Natural killer cell (primary cell): ENCODE data around the gene BRME1. TPM values are rescaled to one million over a fixed set of nuclear protein-coding genes. Genes with fewer than 3 reads are reported as not detected.

Experiments used
- ATAC-seq, 3 donors: fragments of 150-1000 bp in 2 of 3; fragments of 200-7000 bp in 1 of 3; cut with Tn5 transposase; 1 replicate in 1 of 3; 2 replicates in 2 of 3; pipeline ENCODE4 v1.10.0; 2021; ENCODE audit warnings: mild to moderate bottlenecking in 2 of 3, moderate library complexity in 2 of 3
- DNase-seq, 2 donors: peaks; one replicate each; pipeline versions ENCODE4 v3.0.0 to v3.0.0-alpha.2; 2013 to 2021; ENCODE audit warnings: mixed read lengths in 1 of 2
- H3K27ac ChIP-seq: one replicate; pipeline ENCODE4 v1.5.1; 2013; ENCODE audit warnings: mild to moderate bottlenecking, low read length
- H3K27me3 ChIP-seq: one replicate; pipeline ENCODE4 v1.6.1; 2013; ENCODE audit warnings: low read length; ENCODE audit not compliant: control insufficient read depth, insufficient read depth
- H3K36me3 ChIP-seq: one replicate; pipeline ENCODE4 v1.6.1; 2013; ENCODE audit warnings: low read length; ENCODE audit not compliant: control insufficient read depth, insufficient read depth
- H3K4me1 ChIP-seq: one replicate; pipeline ENCODE4 v1.6.1; 2013; ENCODE audit warnings: low read length; ENCODE audit not compliant: control insufficient read depth, insufficient read depth
- H3K4me3 ChIP-seq: one replicate; pipeline ENCODE4 v1.5.1; 2013; ENCODE audit warnings: low read length
- H3K9me3 ChIP-seq: one replicate; pipeline ENCODE4 v1.6.1; 2013; ENCODE audit warnings: low read length; ENCODE audit not compliant: control insufficient read depth, insufficient read depth
- H3K27ac Mint-ChIP-seq, 2 donors: one replicate each; pipeline ENCODE4 v1.8.0; 2022; ENCODE audit warnings: mild to moderate bottlenecking in 2 of 2, mixed read lengths in 2 of 2, moderate library complexity in 1 of 2
- H3K27me3 Mint-ChIP-seq, 2 donors: one replicate each; pipeline ENCODE4 v1.8.0; 2022; ENCODE audit warnings: low read depth in 2 of 2, mixed read lengths in 2 of 2
- H3K36me3 Mint-ChIP-seq: one replicate; pipeline ENCODE4 v1.8.0; 2022; ENCODE audit warnings: mixed read lengths
- H3K4me1 Mint-ChIP-seq, 2 donors: one replicate each; pipeline ENCODE4 v1.8.0; 2022; ENCODE audit warnings: mixed read lengths in 2 of 2
- H3K4me3 Mint-ChIP-seq: one replicate; pipeline ENCODE4 v1.8.0; 2022; ENCODE audit warnings: mild to moderate bottlenecking, moderate library complexity, mixed read lengths
- H3K9me3 Mint-ChIP-seq, 2 donors: one replicate each; pipeline ENCODE4 v1.8.0; 2022; ENCODE audit warnings: mixed read lengths in 2 of 2
- WGBS: methylation state at CpG from one replicate; pipeline ENCODE4 v1.1.7; 2013; ENCODE audit warnings: missing lambda C conversion rate; ENCODE audit not compliant: insufficient coverage; 5-methylcytosine and 5-hydroxymethylcytosine counted together
- intact Hi-C: fragments of 100-400 bp; cut with micrococcal nuclease; formaldehyde crosslinking; loops from one replicate; pipeline ENCODE4 v1.14.2; 2022
- total RNA-seq, 4 donors: library from RNA; stranded (reverse); fragments of 120-200 nt in 1 of 4; gene quantifications; one replicate each; pipeline versions ENCODE4 v1.2.3 to v1.2.4, GENCODE V29; 2013 to 2022
- TF ChIP-seq, protein P1 (sequence below): fragments of 200-600 bp; IDR thresholded peaks from one replicate; pipeline ENCODE4 v1.8.0; 2022; ENCODE audit warnings: antibody characterized with exemption

BRME1 gene
- total RNA-seq, 3 donors from 2014 or later (not counting 1 experiment from before 2014, with no cell fraction given) = 3.8 to 7.7 (median 4.0) TPM

DNA sequence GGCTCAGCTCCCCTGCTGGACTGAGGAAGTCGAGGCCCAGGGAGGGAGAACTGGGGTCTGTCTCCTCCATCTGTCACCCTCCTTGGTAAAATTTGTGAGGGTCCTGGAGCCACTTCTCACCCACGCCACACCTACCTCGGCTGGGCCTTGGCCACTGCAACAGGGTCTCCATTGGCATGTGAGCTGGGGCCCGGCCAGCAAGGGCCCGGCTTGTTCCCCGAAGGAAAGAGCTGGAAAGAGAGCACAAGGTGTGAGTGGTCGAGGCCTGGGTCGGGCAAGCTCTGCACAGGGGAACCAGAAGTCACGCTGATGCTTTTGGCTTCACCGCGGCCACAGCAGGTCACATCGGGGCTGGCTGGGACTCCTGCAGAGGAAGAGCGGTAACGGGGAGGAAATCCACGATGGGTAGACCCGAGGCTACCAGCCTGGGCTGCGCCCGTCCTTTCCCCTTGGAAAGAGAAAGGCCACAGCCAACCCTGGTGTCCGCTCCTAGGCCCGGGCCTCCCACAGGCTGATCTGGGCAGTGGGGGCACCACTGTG, 20.0 kb downstream of the BRME1 start:
- intact Hi-C loops = loop anchor here (10.0 kb wide), 2 partner anchors 69 to 589 kb away; partner anchors contain the start of genes DCAF15 and PTGER1
- peak overlapping the region; percentile 78 for H3K4me3 Mint-ChIP-seq
- no peak overlapping the region for H3K4me3 ChIP-seq
- peak in 2 of 3 donors; percentile 4 to 12 for ATAC-seq
- no peaks in the 10 kb centered on the region for H3K9me3 Mint-ChIP-seq
- TF ChIP-seq, protein P1, sequence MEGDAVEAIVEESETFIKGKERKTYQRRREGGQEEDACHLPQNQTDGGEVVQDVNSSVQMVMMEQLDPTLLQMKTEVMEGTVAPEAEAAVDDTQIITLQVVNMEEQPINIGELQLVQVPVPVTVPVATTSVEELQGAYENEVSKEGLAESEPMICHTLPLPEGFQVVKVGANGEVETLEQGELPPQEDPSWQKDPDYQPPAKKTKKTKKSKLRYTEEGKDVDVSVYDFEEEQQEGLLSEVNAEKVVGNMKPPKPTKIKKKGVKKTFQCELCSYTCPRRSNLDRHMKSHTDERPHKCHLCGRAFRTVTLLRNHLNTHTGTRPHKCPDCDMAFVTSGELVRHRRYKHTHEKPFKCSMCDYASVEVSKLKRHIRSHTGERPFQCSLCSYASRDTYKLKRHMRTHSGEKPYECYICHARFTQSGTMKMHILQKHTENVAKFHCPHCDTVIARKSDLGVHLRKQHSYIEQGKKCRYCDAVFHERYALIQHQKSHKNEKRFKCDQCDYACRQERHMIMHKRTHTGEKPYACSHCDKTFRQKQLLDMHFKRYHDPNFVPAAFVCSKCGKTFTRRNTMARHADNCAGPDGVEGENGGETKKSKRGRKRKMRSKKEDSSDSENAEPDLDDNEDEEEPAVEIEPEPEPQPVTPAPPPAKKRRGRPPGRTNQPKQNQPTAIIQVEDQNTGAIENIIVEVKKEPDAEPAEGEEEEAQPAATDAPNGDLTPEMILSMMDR = no peak
- no peaks in the 10 kb centered on the region for H3K27me3 Mint-ChIP-seq
- no peaks in the 10 kb centered on the region for H3K36me3 Mint-ChIP-seq
- no peaks in the 10 kb centered on the region for H3K36me3 ChIP-seq
- H3K4me1 Mint-ChIP-seq = peaks cover 38 to 61% of the 10 kb centered on the region in 2 donors
- peak; percentile 43 to 46 for DNase-seq
- H3K4me1 ChIP-seq = peaks cover 77% of the 10 kb centered on the region
- WGBS = 36% methylated on average over 20 of the region's 20 CpGs
- no peaks in the 10 kb centered on the region for H3K9me3 ChIP-seq
- H3K27ac ChIP-seq = peak overlapping the region; percentile 83
- H3K27me3 ChIP-seq = no peaks in the 10 kb centered on the region
- peak overlapping the region; percentile 91 to 93 for H3K27ac Mint-ChIP-seq

GRCh38 chr19:13884726-13885591, 21.0 kb downstream of the BRME1 start:
- H3K4me1 ChIP-seq = peaks cover 86% of the 10 kb centered on the region
- no peak overlapping the region for H3K4me3 Mint-ChIP-seq
- H3K36me3 ChIP-seq = no peaks in the 10 kb centered on the region
- peaks cover 38 to 68% of the 10 kb centered on the region in 2 donors for H3K4me1 Mint-ChIP-seq
- no peaks in the 10 kb centered on the region for H3K27me3 ChIP-seq
- H3K36me3 Mint-ChIP-seq = no peaks in the 10 kb centered on the region
- TF ChIP-seq, protein P1 = no peak
- H3K4me3 ChIP-seq = no peak overlapping the region
- WGBS = 91% methylated on average over 25 of the region's 26 CpGs
- ATAC-seq (no peak), DNase-seq (no peak)
- intact Hi-C loops = loop anchor here (5.0 to 10.0 kb wide), 4 partner anchors 70 to 590 kb away; partner anchors contain the start of genes DCAF15 and PTGER1
- no peaks in the 10 kb centered on the region for H3K27me3 Mint-ChIP-seq
- no peaks in the 10 kb centered on the region for H3K9me3 ChIP-seq
- H3K27ac Mint-ChIP-seq = peak overlapping the region in 1 of 2 donors; percentile 91
- H3K27ac ChIP-seq = peak overlapping the region; percentile 83
- no peaks in the 10 kb centered on the region for H3K9me3 Mint-ChIP-seq

DNA sequence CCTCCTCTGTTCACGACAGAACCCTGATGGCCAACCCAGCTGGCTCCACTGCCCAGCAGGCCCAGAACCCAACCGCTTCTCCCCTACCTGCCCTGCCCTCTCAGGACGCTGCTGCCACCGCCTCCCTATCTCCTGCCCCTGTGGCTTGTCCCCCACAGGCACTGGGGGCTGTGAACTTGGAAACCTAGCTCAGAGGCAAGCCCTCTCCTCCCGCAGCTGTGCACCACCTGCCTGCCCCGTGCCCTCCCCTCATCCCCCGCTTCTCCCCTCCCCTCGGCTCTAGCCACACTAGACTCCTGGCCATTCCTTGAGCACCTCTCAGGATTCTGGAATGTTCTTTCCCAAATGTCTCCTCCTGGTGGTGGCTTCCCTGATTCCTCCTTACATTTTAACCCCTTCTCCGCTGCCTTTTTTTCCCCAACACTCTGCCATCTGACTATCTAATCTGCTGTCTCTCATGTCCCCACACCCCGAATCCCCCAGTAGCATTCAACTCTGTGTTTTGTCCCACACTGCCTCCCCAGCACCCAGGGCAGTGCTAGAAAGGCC, 22.3 kb downstream of the BRME1 start:
- Mint-ChIP-seq H3K4me1 (peaks cover 38 to 68% of the 10 kb centered on the region in 2 donors), H3K4me3 (peak overlapping the region; percentile 8)
- intact Hi-C loops = loop anchor here (5.0 to 10.0 kb wide), 4 partner anchors 71 to 591 kb away; partner anchors contain the start of genes DCAF15 and PTGER1

More for the DNA sequence above, 22.3 kb downstream of the BRME1 start:
- H3K4me3 ChIP-seq = no peak overlapping the region
- H3K27ac ChIP-seq = no peak overlapping the region
- H3K36me3 ChIP-seq = no peaks in the 10 kb centered on the region
- TF ChIP-seq, protein P1 = no peak
- WGBS = 86% methylated on average over 10 of the region's 10 CpGs
- peaks cover 91% of the 10 kb centered on the region for H3K4me1 ChIP-seq
- Mint-ChIP-seq H3K36me3 (no peaks in the 10 kb centered on the region), H3K27me3 (no peaks in the 10 kb centered on the region), H3K27ac (peak overlapping the region; percentile 45 to 91), H3K9me3 (no peaks in the 10 kb centered on the region)
- DNase-seq = no peak
- H3K27me3 ChIP-seq = no peaks in the 10 kb centered on the region
- ATAC-seq = no peak
- no peaks in the 10 kb centered on the region for H3K9me3 ChIP-seq
